A673 (cell line): ENCODE data around the gene CELA2B.

Source experiments
- EZH2 ChIP-seq: fragments of 200-600 bp; sonication (generic); IDR thresholded peaks from 2 replicates; pipeline ENCODE4 v1.6.1; 2017; ENCODE audit warnings: borderline replicate concordance, low read depth, mild to moderate bottlenecking, mixed read lengths, antibody characterized with exemption, low read length; ENCODE audit not compliant: poor library complexity, severe bottlenecking
- TF ChIP-seq, protein P1 (sequence below): fragments of 300-800, 200-600 bp; sonication (generic); conservative IDR thresholded peaks from 2 replicates; pipeline ENCODE4 v1.5.1; 2017; ENCODE audit warnings: low read depth, mild to moderate bottlenecking, antibody characterized with exemption, low read length, moderate library complexity, mixed read lengths

DNA sequence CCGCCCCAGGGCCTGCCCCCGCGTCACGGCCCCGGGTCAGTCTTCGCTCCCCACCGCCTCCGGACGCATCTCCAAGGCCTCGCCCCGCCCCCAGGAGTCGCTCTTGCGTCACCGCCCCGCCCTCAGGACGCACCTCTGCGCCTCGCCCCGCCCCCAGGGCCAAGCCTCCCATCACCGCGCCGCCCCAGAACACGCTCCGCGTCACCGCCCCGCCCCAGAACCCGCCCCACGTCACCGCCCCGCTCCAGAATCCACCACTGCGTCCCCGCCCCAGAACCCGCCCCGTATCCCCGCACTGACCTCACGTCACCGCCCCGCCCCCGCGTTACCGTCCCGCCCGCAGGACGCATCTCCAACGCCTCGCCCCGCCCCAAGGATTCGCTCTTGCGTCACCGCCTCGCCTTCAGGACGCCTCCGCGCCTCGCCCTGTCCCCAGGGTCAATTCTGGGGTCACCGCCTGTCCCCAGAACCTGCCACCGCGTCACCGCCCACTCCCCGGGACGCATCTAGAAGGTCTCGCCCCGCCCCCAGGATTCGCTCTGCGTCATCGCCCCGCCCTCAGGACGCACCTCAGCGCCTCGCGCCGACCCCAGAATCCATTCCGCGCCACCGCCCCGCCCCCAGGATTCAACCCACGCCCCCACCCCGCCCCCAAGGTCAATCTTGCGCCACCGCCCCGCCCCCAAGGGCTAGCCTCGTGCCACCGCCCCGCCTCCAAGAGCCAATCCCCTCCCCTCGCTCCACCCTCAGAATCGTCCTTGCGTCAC, 48.6 kb downstream of the CELA2B start:
- TF ChIP-seq EZH2 = no peak
- TF ChIP-seq, protein P1, sequence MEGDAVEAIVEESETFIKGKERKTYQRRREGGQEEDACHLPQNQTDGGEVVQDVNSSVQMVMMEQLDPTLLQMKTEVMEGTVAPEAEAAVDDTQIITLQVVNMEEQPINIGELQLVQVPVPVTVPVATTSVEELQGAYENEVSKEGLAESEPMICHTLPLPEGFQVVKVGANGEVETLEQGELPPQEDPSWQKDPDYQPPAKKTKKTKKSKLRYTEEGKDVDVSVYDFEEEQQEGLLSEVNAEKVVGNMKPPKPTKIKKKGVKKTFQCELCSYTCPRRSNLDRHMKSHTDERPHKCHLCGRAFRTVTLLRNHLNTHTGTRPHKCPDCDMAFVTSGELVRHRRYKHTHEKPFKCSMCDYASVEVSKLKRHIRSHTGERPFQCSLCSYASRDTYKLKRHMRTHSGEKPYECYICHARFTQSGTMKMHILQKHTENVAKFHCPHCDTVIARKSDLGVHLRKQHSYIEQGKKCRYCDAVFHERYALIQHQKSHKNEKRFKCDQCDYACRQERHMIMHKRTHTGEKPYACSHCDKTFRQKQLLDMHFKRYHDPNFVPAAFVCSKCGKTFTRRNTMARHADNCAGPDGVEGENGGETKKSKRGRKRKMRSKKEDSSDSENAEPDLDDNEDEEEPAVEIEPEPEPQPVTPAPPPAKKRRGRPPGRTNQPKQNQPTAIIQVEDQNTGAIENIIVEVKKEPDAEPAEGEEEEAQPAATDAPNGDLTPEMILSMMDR = no peak
